Measurements from ENCODE around the gene GPR137B.

DNA sequence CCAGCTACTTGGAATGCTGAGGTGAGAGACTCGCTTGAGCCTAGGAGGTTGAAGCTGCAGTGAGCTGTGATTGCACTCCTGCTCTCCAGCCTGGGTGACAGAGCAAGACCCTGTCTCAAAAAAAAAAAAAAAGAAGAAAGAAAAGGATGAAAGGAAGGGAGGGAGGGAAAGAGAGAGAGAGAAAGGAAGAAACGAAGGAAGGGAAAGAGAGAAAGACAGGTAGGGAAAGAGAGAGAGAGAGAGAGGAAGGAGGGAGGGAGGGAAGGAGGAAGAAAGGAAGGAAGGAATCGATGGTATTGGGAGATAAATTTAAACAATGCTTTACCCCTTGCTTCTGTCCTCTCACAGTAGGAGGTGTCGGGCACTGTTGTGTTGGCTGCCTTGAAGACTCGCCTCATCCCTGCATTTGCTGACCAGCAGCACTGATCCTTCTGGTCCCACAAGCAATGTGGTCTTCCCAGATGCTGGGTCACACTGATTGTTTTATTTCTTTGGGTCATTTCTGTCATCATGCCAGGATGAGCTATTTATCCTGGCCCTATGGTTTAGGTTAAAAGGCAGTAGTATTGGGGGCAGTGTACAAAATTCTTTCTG, 30.9 kb downstream of the GPR137B start:
- TF ChIP-seq POLR2A (IDR thresholded peaks at IDR 0.05): no peak
- TF ChIP-seq, protein P1, sequence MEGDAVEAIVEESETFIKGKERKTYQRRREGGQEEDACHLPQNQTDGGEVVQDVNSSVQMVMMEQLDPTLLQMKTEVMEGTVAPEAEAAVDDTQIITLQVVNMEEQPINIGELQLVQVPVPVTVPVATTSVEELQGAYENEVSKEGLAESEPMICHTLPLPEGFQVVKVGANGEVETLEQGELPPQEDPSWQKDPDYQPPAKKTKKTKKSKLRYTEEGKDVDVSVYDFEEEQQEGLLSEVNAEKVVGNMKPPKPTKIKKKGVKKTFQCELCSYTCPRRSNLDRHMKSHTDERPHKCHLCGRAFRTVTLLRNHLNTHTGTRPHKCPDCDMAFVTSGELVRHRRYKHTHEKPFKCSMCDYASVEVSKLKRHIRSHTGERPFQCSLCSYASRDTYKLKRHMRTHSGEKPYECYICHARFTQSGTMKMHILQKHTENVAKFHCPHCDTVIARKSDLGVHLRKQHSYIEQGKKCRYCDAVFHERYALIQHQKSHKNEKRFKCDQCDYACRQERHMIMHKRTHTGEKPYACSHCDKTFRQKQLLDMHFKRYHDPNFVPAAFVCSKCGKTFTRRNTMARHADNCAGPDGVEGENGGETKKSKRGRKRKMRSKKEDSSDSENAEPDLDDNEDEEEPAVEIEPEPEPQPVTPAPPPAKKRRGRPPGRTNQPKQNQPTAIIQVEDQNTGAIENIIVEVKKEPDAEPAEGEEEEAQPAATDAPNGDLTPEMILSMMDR (IDR thresholded peaks at IDR 0.05): no peak
